NCI-H1436 (cell line): ENCODE data around the gene OR8S1.
"Not testable (repeated sequence)": the region's sequence is repeated elsewhere in the genome, so short reads cannot be mapped to it uniquely, and the experiment has no call there.

Source experiments
- DNase-seq: peaks from one replicate; lab custom pipeline; 2025; lab: John Stamatoyannopoulos, UW

OR8S1 gene, protein sequence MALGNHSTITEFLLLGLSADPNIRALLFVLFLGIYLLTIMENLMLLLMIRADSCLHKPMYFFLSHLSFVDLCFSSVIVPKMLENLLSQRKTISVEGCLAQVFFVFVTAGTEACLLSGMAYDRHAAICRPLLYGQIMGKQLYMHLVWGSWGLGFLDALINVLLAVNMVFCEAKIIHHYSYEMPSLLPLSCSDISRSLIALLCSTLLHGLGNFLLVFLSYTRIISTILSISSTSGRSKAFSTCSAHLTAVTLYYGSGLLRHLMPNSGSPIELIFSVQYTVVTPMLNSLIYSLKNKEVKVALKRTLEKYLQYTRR

DNA sequence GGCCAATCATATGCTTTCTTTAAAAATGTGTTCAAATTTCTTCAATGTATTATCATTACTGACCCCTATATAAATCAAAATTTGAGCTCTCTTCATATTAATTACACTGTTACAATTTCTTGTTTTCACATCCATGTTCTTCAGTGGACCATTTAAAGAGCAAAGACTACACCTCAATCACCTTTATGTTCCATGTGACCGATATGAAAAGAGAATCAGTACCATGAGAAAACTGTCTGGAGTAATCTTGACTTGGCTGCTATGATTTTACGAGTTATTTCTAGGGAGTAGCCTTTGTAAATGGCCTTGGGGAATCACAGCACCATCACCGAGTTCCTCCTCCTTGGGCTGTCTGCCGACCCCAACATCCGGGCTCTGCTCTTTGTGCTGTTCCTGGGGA lies at the start of gene OR8S1:
Gene OR8S1, plus strand, starts transcription at position 301 of the 400 bp plus-strand sequence. Its CDS starts 0 bp downstream, at position 301.
- no peak for DNase-seq

GRCh38 chr12:48482198-48482597 lies 43.2 kb upstream of the OR8S1 start, which contains the start of gene C12orf54:
Gene C12orf54, plus strand, starts transcription at chr12:48482498. Its CDS starts 799 bp downstream, at chr12:48483297.
- DNase-seq: no peak

GRCh38 chr12:48482930-48483329 lies 42.5 kb upstream of the OR8S1 start:
- no peak for DNase-seq

GRCh38 chr12:48486261-48486660 lies 39.2 kb upstream of the OR8S1 start:
- DNase-seq: no peak

DNA sequence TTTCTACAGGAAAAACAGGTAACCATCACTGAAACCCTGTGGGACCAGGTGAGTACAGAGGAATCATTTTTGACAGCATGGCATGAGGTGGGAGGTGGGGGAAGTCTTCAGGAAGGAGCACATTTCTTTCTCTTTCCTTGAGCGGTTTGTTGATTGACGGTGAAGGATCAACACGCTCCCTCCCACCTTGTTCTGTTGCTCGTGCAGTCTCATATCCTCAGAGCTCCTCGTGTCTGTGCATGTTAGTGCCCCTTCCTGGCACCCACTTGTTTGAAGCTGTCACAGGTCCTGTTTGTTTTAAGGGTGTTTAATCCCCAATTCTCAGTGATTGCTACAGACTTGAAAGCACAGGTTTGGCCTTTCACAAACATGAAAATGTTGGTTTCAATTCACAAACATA lies 38.8 kb upstream of the OR8S1 start:
- no peak for DNase-seq

DNA sequence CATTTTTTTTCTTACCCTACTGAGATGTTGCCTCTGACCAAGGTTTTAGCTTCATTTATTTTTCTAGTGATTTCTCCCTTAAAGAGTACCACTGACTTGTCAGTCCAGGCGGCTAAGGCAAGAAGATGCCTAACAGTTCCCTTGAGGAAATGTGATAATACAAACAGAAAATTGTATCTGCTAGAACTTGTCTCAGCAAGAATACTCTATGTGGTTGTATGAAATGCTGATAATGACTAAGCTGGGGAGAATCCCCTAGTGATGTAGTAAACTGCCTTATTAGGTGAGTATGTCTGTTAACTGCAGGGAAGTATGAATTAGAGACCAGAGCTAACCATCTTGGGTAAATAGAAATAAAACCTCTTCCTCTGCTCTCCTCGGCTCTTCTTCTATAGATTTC lies 36.4 kb upstream of the OR8S1 start:
- DNase-seq: no peak

- not testable (repeated sequence) for DNase-seq
Observed at GRCh38 chr12:48489456-48489855, 36.0 kb upstream of the OR8S1 start.

- not testable (repeated sequence) for DNase-seq
Observed at GRCh38 chr12:48500281-48500680, 25.2 kb upstream of the OR8S1 start.

GRCh38 chr12:48506836-48507235 lies 18.6 kb upstream of the OR8S1 start:
- DNase-seq: not testable (repeated sequence)

DNA sequence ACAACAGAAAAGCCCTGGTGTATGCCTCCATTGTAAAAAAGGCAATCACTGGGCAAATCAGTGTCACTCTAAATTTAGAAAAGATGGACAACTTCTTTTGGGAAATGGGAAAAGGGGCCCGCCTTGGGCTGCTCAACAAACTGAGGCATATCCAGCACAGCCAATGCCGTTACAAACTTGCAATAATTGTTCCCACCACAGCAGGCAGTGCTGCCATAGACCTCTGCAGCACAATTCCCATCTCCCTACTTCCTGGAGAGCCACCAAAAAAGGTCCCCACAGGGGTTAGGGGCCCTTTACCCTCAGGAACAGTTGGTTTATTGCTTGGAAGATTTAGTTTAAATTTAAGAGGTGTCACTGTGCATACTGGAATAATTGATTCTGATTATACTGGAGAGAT lies 16.4 kb upstream of the OR8S1 start:
- no peak for DNase-seq

DNA sequence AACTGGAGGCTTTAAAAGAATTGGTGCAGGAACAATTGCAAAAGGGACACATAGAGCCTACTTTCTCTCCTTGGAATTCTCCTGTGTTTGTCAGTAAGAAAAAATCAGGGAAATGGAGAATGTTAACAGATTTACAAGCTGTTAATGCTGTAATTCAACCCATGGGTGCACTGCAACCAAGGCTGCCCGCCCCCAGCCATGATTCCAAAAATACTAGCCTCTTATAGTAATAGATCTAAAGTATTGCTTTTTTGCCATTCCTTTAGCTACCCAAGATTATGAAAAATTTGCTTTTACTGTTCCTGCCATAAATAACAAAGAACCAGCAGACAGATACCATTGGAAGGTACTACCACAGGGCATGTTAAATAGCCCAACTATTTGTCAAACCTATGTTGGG lies 15.3 kb upstream of the OR8S1 start:
- DNase-seq: no peak

DNA sequence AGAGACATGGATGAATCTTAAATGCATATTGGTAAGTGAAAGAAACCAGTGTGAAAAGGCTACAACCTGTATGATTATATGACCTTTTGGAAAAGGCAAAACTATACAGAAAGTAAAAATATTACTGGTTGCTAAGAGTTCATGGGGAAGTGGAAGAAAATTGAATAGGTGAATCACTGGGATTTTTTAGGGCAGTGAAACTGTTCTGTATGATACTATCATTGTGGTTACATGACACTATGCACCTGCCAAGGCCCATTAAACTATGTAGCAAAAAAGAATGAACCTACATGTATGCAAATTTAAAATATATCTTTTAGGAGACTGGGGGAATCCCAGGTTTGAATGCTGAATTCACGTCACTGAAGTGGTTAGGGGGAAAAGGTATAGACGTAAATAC lies 12.6 kb upstream of the OR8S1 start:
- DNase-seq: no peak

- DNase-seq: no peak
Observed at GRCh38 chr12:48514728-48515127, 10.7 kb upstream of the OR8S1 start.

DNA sequence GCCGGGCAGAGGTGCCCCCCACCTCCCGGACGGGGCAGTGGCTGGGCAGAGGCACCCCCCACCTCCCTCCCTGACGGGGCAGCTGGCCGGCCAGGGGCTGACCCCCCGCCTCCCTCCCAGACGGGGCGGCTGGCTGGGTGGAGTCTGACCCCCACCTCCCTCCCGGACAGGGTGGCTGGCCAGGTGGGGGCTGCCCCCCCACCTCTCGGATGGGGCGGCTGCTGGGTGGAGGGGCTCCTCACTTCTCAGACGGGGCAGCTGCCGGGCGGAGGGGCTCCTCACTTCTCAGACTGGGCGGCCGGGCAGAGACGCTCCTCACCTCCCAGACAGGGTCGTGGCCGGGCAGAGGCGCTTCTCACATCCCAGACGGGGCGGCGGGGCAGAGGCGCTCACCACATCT lies 5.1 kb upstream of the OR8S1 start:
- not testable (repeated sequence) for DNase-seq

DNA sequence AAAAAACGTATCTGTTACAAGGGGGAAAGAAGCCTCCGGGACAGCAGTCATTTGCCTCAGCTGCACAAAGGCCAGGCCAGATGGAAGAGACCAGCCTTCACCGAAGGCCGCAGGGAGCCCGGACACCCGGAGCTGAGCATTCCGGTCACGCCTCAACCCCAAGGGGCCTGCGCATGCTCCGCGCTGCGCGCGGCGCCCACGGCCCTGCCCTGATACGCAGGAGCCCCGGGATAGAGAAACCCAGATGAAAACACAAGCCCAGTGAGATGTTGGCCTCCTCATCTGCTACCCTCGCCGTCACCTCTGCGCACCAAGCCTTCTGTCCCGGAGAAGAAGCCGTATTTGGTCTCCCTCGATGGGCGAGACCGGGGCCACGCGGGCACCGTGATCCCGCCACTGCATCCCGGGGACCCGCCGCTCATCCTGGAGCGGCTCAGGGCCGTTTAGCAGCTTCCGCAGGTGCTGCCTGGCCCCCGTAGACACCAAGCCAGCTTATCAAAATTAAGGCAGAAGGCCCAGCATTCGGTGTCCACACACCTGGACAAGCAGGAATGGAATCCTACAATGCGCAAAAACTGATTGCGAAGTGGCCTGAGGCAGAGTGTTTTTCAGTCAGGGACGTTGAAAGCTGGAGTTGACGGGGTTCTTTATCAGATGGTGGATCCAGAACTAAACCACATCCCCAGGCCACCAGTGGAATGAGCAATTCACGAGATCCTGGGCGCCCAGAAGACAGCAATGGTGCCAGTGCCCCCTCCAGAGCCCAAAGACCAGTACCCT lies 2.6 kb downstream of the OR8S1 start:
- no peak for DNase-seq

- no peak for DNase-seq
Observed at GRCh38 chr12:48532601-48533000, 7.2 kb downstream of the OR8S1 start.

GRCh38 chr12:48536602-48537001 lies 11.2 kb downstream of the OR8S1 start:
- no peak for DNase-seq

- no peak for DNase-seq
Observed at GRCh38 chr12:48542300-48542928, 17.0 kb downstream of the OR8S1 start.

GRCh38 chr12:48545833-48546469 lies 20.5 kb downstream of the OR8S1 start:
- DNase-seq: no peak

DNA sequence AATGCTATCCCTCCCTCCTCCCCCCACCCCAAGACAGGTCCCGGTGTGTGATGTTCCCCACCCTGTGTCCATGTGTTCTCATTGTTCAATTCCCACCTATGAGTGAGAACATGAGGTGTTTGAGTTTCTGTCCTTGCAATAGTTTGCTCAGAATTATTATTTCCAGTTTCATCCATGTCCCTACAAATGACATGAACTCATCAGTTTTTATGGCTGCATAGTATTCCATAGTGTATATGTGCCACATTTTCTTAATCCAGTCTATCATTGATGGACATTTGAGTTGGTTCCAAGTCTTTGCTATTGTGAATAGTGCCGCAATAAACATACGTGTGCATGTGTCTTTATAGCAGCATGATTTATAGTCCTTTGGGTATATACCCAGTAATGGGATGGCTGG lies 21.6 kb downstream of the OR8S1 start:
- not testable (repeated sequence) for DNase-seq

- DNase-seq: not testable (repeated sequence)
Observed at GRCh38 chr12:48551636-48552035, 26.2 kb downstream of the OR8S1 start.

GRCh38 chr12:48553666-48554343 lies 28.4 kb downstream of the OR8S1 start:
- not testable (repeated sequence) for DNase-seq
